ENCODE data around the gene NHERF2.

The NHERF2 gene

GRCh38 chr16:2037647-2038381, 11.1 kb downstream of the NHERF2 start:
- no peak overlapping the region for H3K27ac ChIP-seq
- no peak for TF ChIP-seq CTCF (conservative IDR thresholded peaks at IDR 0.05)

- no peak for TF ChIP-seq CTCF (conservative IDR thresholded peaks at IDR 0.05)
- peak overlapping the region; percentile 83 for H3K27ac ChIP-seq
These were observed 11.9 kb downstream of the NHERF2 start for GRCh38 chr16:2038382-2039231.

GRCh38 chr16:2039274-2040031, 12.8 kb downstream of the NHERF2 start:
- TF ChIP-seq CTCF (conservative IDR thresholded peaks at IDR 0.05) = no peak
- peak overlapping the region; percentile 83 for H3K27ac ChIP-seq

- H3K27ac ChIP-seq = peak overlapping the region; percentile 83
- TF ChIP-seq CTCF (conservative IDR thresholded peaks at IDR 0.05) = no peak
These were observed 13.5 kb downstream of the NHERF2 start for GRCh38 chr16:2040041-2040786.

GRCh38 chr16:2040787-2041522, 14.3 kb downstream of the NHERF2 start:
- no peak for TF ChIP-seq CTCF (conservative IDR thresholded peaks at IDR 0.05)
- H3K27ac ChIP-seq = peak overlapping the region; percentile 83

GRCh38 chr16:2042171-2042985, 15.7 kb downstream of the NHERF2 start:
- H3K27ac ChIP-seq = no peak overlapping the region
- TF ChIP-seq CTCF (conservative IDR thresholded peaks at IDR 0.05) = no peak

Data from VCaP (cell line).